Ovary (tissue), 10 donors: Measurements from ENCODE around the gene NIPA2. TPM values are rescaled to one million over a fixed set of nuclear protein-coding genes. Genes with fewer than 3 reads are reported as not detected.
A peak's percentile ranks its signal among the peaks of the same experiment; 100 is the strongest.

Experiments used
- DNase-seq, 5 donors: peaks; one replicate each; pipeline ENCODE4 v3.0.0-alpha.2; 2019 to 2020
- H3K27ac ChIP-seq, 2 donors: fragments of 200-600 bp; one replicate each; pipeline versions ENCODE4 v1.5.1 to v1.8.0; 2019 to 2022
- H3K27me3 ChIP-seq: fragments of 200-600 bp; one replicate; pipeline ENCODE4 v1.8.0; 2022
- H3K36me3 ChIP-seq: fragments of 200-600 bp; sonication (generic); one replicate; pipeline ENCODE4 v1.5.1; 2019
- H3K4me1 ChIP-seq: one replicate; pipeline ENCODE4 v1.8.1; 2013; ENCODE audit warnings: mild to moderate bottlenecking, moderate library complexity; ENCODE audit not compliant: insufficient read depth
- H3K4me3 ChIP-seq: fragments of 200-600 bp; sonication (generic); one replicate; pipeline ENCODE4 v1.5.1; 2017
- H3K9me3 ChIP-seq, 2 donors: fragments of 200-600 bp in 1 of 2; sonication (generic) in 1 of 2; one replicate each; pipeline versions ENCODE4 v1.5.1 to v1.8.1; 2013 to 2019; ENCODE audit warnings: mild to moderate bottlenecking in 1 of 2, moderate library complexity in 1 of 2
- CTCF ChIP-seq, 3 donors: fragments of 450-650 bp in 2 of 3; fragments of 200-600 bp in 1 of 3; IDR thresholded peaks; one replicate each; pipeline versions ENCODE4 v1.5.1 to v1.8.0; 2016 to 2022; ENCODE audit warnings: antibody characterized with exemption in 3 of 3, mild to moderate bottlenecking in 1 of 3
- EP300 ChIP-seq: sonication (generic); formaldehyde crosslinking; IDR thresholded peaks from one replicate; pipeline ENCODE4 v1.6.1; 2017; ENCODE audit warnings: antibody characterized with exemption
- POLR2A ChIP-seq: fragments of 450-650 bp; IDR thresholded peaks from one replicate; pipeline ENCODE4 v1.6.1; 2017; ENCODE audit warnings: antibody characterized with exemption, mild to moderate bottlenecking, moderate library complexity
- WGBS, 3 donors: extraction: QIAGEN DNeasy Blood & Tissue Kit in 1 of 3; methylation state at CpG; one replicate each; pipeline versions ENCODE4 v1.1.5 to v1.1.7; 2013 to 2017; 5-methylcytosine and 5-hydroxymethylcytosine counted together
- intact Hi-C, 4 donors: fragments of 100-400 bp; cut with DNase I; formaldehyde crosslinking; loops; one replicate each; pipeline versions ENCODE4 v1.11.0 to v1.15.1; 2022 to 2023
- long read RNA-seq, 3 donors: library from polyadenylated mRNA in 2 of 3; unstranded in 2 of 3; transcript quantifications; one replicate each; pipeline ENCODE4 v2.0.0 and lab custom pipeline, GENCODE V29; 2021 to 2026
- polyA plus RNA-seq, 2 donors: library from polyadenylated mRNA; stranded (reverse); fragments of 200-250 nt in 1 of 2; fragments of 350-450 nt in 1 of 2; fragmentation: Illumina TruSeq in 1 of 2; extraction: RNeasy Lipid Tissue Mini Kit (QIAGEN cat#74804) in 1 of 2; gene quantifications; one replicate each; pipeline ENCODE4 v1.2.3, GENCODE V29; 2013 to 2014
- total RNA-seq, 7 donors: library from RNA; depleted of rRNA in 2 of 7; stranded (reverse); fragments of >200 nt in 2 of 7; fragmentation: NEBNext Ultra II Directional in 3 of 7; extraction: Animal tissue kit (Norgen Biotek cat#: 25700) in 3 of 7; gene quantifications; one replicate each; pipeline versions ENCODE4 v1.1.0 to v1.2.4, GENCODE V29; 2016 to 2023
- donor health status: DM: no; HTN: no; CAD: no; lungs with moderate emphysema.
- donor health status: DM: no; HTN: no; CAD: no.
- donor health status: Bipolar disorder and iron deficiency.
- donor health status: DM: yes; HTN: yes; CAD: no.
- donor health status: DM: no; HTN: no; CAD: no.
- donor health status: DM: yes; HTN: yes; CAD: no.

The NIPA2 gene
- total RNA-seq, result 10 to 100 TPM; 17.9 to 42.1 (median 30.2) TPM
- polyA plus RNA-seq, result 10 to 100 TPM; 13.9 to 44.4 TPM
- long read RNA-seq, donor 1, transcript NIPA2-203 (6 exons, 2,280 nt), result major isoform, 78 of 161 reads
- long read RNA-seq, donor 1, transcript NIPA2-204 (7 exons, 3,130 nt), result minor isoform, 10 of 161 reads
- long read RNA-seq, donor 1, transcript NIPA2-201 (8 exons, 3,233 nt), result minor isoform, 9 of 161 reads
- long read RNA-seq, donor 1, partial matches to known transcripts, result 3 of 161 reads
- long read RNA-seq, donor 1, other reads (novel, unspliced or antisense), result 61 of 161 reads
- long read RNA-seq, donor 2, transcript NIPA2-203 (6 exons, 2,280 nt), result major isoform, 8 of 16 reads
- long read RNA-seq, donor 2, partial matches to known transcripts, result 0 of 16 reads
- long read RNA-seq, donor 2, other reads (novel, unspliced or antisense), result 0 of 16 reads
- long read RNA-seq, donor 3, transcript NIPA2-204 (7 exons, 3,130 nt), result minor isoform, 5 of 79 reads
- long read RNA-seq, donor 3, transcript NIPA2-201 (8 exons, 3,233 nt), result minor isoform, 11 of 79 reads
- long read RNA-seq, donor 3, transcript NIPA2-203 (6 exons, 2,280 nt), result major isoform, 35 of 79 reads
- long read RNA-seq, donor 3, partial matches to known transcripts, result 3 of 79 reads
- long read RNA-seq, donor 3, other reads (novel, unspliced or antisense), result 25 of 79 reads

DNA sequence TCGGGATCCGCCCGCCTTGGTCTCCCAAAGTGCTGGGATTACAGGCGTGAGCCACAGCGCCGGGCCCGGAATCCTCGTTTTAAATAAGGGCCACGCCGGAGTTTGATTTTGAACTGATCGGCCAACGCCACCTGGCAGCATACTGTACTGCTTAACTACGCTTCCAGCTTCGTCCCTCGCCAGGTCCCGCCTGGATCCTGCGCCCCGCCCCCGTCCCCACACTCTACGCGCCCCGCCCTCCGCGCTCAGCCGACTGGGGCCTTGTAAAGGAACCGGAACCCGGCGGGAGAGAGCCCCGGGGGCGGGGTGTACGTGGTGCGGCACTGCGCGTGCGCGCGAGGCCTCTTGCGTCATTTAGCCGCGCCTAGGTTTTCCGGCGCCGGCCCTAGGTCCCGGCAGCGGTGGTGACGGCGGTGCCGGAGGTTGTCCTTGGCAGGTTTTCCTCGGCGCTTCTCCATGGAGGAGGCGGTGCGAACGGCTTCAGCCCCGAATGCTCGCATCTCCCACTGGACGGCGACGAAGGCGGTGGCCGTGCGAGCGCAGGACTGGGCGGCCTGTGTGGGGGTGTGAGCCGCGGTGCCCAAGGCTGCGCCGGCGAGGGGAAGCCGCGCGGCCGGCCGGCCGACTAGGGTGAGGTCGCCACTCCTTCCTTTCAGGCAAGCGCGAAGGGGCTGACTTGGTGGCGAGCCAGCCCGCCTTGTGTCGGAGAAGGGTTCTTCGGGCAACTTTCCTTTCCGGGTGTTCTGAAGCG lies at the start of gene NIPA2:
TSS of gene NIPA2 (plus strand) at position 375 of the 751 bp plus-strand sequence. CDS start 13,066 bp downstream, outside the sequence.
- H3K9me3 ChIP-seq, result no peaks in the 10 kb centered on the region
- H3K4me1 ChIP-seq, result peaks cover 5% of the 10 kb centered on the region
- TF ChIP-seq POLR2A (peak; percentile 85), EP300 (peak; percentile 48), CTCF (IDR thresholded peaks at IDR 0.05) (no peak)
- H3K36me3 ChIP-seq, result no peaks in the 10 kb centered on the region
- peak within 1 kb of the TSS; percentile 84 for H3K4me3 ChIP-seq
- 0% methylated on average over 68 to 83 of the region's 83 CpGs for WGBS, 3 donors
- H3K27ac ChIP-seq, result peak within 1 kb of the TSS; percentile 76 to 94
- peak; percentile 98 to 100 (median 99) for DNase-seq
- no peaks in the 10 kb centered on the region for H3K27me3 ChIP-seq
- intact Hi-C loops, result loop anchor here in 2 of 4 donors (5.0 to 10.0 kb wide), 2 partner anchors 51 to 54 kb away; partner anchors contain the start of gene NIPA1 (in 2 of the 2)

DNA sequence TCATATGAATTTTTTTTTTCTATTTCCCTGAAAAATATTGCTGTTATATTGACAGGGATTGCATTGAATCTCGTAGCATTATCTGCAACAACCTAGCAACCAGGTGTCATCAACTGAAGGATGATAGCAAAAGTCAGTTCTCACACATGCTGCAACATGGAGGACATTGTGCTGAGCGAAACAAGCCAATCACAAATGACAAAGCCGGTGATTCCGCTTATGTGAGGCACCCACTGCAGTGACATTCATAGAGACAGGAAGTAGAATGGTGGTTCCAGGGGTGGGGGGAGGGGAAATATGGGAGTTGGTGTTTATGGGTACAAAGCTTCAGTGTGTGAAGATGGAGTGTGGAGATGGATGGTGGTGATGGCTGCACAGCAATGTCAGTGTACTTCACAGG lies 44.4 kb upstream of the NIPA2 start:
- H3K27me3 ChIP-seq, result no peaks in the 10 kb centered on the region
- no peaks in the 10 kb centered on the region for H3K4me1 ChIP-seq
- intact Hi-C loops, result no loop called here
- 70 to 90% (median 88%) methylated on average over 4 of the region's 4 CpGs for WGBS, 3 donors
- DNase-seq, result no peak
- H3K4me3 ChIP-seq, result no peak overlapping the region
- no peaks in the 10 kb centered on the region for H3K36me3 ChIP-seq
- H3K9me3 ChIP-seq, result no peaks in the 10 kb centered on the region
- H3K27ac ChIP-seq, result no peak overlapping the region
- TF ChIP-seq CTCF (IDR thresholded peaks at IDR 0.05), result no peak

DNA sequence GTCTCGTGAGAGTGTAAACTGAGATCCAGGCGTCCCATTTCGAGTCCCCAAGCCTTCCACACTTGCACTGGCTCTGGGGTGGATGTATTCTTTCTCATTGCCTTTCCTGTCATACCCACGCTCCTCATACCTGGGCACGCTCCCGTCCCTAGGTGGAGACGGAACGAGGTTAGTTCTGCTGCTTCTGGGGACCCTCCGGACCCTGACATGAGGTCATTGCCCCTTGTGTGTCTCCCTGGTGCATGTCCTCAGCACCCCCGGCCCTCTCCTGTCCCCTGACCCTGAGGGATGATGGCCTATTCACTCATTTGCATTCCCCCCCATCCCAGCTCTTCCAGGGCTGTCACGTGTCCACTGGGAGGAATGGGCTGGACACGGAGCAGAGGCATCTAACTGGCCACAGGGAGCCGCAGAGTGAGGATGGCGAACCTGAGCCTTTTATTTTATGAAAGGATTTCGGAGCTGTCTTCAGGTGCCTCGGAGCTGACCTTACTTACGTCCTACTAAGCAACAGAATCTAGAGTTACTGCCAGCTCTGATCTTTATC lies 43.8 kb upstream of the NIPA2 start:
- no peaks in the 10 kb centered on the region for H3K27me3 ChIP-seq
- H3K27ac ChIP-seq, result no peak overlapping the region
- H3K4me3 ChIP-seq, result no peak overlapping the region
- H3K4me1 ChIP-seq, result no peaks in the 10 kb centered on the region
- no peak for DNase-seq
- no peaks in the 10 kb centered on the region for H3K9me3 ChIP-seq
- TF ChIP-seq POLR2A (no peak), CTCF (IDR thresholded peaks at IDR 0.05) (no peak), EP300 (no peak)
- intact Hi-C loops, result no loop called here
- H3K36me3 ChIP-seq, result no peaks in the 10 kb centered on the region
- 87 to 92% (median 88%) methylated on average over 17 of the region's 17 CpGs for WGBS, 3 donors
